Measurements from ENCODE around the gene EPM2AIP1. TPM values are rescaled to one million over a fixed set of nuclear protein-coding genes. Genes with fewer than 3 reads are reported as not detected.

The EPM2AIP1 gene
- total RNA-seq, 1 donor from 2014 or later = 18.4 TPM

DNA sequence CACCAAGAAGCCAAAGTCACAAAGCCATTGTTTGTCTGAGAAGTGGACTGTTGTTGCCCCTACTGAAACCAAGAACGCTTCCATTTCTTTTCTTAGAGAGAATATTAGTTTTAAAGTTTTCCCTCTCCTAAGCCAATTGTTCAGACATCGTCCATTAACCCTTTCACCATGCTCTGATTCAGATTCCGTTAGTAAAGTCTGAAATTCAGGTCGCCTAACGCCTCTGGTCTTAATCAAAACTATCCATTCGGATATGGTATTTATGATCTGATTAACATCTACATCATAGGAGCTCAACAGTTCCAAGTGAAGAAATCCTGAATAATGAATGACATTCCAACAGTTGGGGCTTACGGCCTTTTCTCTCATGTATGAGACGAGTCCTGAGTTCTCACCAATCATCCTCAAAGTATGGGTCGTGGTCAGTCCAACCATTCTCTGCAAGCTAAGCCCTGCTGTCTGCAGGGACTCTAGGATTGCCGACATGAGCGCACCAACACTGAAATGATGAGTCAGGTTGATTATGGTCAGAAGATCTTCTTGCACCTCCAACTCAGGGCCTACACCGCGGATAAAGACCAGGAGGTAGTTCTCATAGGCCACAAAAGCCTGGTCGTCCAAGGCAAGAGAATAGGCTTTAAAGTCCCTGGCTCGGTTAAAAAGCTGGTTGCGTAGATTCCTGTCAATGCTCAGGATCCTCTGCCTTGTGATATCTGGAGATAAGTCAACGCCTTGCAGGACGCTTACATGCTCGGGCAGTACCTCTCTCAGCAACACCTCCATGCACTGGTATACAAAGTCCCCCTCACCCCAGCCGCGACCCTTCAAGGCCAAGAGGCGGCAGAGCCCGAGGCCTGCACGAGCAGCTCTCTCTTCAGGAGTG is 767 bp downstream of the EPM2AIP1 start:
- no peak for DNase-seq
- no peak for ATAC-seq
- intact Hi-C loops (cut with DNase I) = no loop called here
- Histone ChIP-seq H3K27ac (peak overlapping the region; percentile 99), H3K4me1 (peaks cover 54% of the 10 kb centered on the region), H3K4me3 (peak overlapping the region; percentile 81), H3K36me3 (peaks cover 39% of the 10 kb centered on the region), H3K27me3 (ENCODE audit: low read depth) (no peaks in the 10 kb centered on the region), H3K9me3 (no peaks in the 10 kb centered on the region)
- TF ChIP-seq, protein P1, sequence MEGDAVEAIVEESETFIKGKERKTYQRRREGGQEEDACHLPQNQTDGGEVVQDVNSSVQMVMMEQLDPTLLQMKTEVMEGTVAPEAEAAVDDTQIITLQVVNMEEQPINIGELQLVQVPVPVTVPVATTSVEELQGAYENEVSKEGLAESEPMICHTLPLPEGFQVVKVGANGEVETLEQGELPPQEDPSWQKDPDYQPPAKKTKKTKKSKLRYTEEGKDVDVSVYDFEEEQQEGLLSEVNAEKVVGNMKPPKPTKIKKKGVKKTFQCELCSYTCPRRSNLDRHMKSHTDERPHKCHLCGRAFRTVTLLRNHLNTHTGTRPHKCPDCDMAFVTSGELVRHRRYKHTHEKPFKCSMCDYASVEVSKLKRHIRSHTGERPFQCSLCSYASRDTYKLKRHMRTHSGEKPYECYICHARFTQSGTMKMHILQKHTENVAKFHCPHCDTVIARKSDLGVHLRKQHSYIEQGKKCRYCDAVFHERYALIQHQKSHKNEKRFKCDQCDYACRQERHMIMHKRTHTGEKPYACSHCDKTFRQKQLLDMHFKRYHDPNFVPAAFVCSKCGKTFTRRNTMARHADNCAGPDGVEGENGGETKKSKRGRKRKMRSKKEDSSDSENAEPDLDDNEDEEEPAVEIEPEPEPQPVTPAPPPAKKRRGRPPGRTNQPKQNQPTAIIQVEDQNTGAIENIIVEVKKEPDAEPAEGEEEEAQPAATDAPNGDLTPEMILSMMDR (IDR thresholded peaks at IDR 0.05) = no peak

DNA sequence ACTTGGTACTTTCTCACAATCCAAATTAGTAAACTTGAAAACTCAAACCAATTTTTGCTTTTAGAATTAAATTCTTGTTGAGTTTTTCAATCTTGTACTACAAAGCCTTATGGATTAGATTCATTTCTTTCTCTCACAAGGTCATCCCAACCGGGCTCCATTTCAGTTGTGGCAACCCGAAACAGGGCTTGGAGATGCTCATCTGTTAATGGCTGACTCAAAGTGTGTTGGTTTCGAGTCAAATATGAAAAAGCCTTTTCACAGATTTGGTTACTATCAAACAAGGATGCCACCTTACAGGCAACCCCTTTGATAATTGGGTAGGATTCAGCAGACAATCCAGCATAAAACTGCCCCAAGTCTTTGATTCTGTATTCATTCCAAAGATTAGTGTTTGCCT is 1.8 kb downstream of the EPM2AIP1 start:
- Histone ChIP-seq H3K36me3 (peaks cover 39% of the 10 kb centered on the region), H3K4me3 (peak overlapping the region; percentile 81), H3K4me1 (peaks cover 54% of the 10 kb centered on the region), H3K27me3 (ENCODE audit: low read depth) (no peaks in the 10 kb centered on the region), H3K27ac (peak overlapping the region; percentile 99), H3K9me3 (no peaks in the 10 kb centered on the region)
- DNase-seq (no peak), ATAC-seq (no peak)
- TF ChIP-seq, protein P1 (IDR thresholded peaks at IDR 0.05) = no peak
- intact Hi-C loops (cut with DNase I) = no loop called here

DNA sequence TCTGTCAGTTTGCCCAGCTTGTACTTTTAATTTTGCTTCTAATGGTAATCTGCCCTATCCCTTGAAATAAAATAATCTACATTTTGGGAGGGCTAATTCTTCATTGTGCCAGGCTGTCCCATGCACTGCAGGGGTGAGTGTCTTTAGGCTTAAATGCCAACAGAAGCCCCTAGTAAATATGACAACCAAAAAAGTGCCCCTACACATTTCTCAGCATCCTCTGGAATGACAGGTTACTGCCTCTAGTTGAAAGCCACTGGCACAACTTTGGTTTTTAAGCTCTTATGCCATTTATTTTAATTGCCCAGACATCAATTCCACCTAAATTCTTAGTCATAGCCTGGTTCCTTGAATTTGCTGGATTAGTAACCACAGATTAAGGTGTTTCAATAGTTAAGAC is 3.4 kb downstream of the EPM2AIP1 start:
- H3K4me1 ChIP-seq = peaks cover 50% of the 10 kb centered on the region
- H3K9me3 ChIP-seq = no peaks in the 10 kb centered on the region
- peaks cover 41% of the 10 kb centered on the region for H3K36me3 ChIP-seq
- no peak for DNase-seq
- TF ChIP-seq, protein P1 (IDR thresholded peaks at IDR 0.05) = no peak
- intact Hi-C loops (cut with DNase I) = no loop called here
- no peak for ATAC-seq
- H3K27ac ChIP-seq = no peak overlapping the region
- H3K4me3 ChIP-seq = peak overlapping the region; percentile 81
- no peaks in the 10 kb centered on the region for H3K27me3 ChIP-seq (ENCODE audit: low read depth)

DNA sequence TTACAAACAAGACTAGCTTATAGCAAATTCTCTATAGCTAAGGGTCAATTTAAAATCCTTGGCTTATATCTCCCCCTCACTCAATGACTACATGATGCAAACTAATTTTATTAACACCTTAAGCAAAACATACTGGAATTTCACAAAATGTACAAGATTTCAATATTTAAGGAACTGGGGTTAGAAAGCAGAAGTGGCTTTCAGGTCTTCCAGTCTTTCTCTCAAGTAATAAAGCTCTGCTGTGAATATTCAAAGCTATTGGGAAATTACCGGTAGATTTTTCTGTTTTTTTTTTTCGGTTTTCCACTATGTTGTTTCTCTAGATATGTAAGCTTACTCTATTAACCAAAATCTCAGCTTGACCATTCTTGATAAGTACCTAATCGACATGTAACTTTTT is 3.9 kb downstream of the EPM2AIP1 start:
- intact Hi-C loops (cut with DNase I) = no loop called here
- no peak for DNase-seq
- H3K36me3 ChIP-seq = peaks cover 46% of the 10 kb centered on the region
- peak overlapping the region; percentile 81 for H3K4me3 ChIP-seq
- ATAC-seq = no peak
- peaks cover 45% of the 10 kb centered on the region for H3K4me1 ChIP-seq
- no peaks in the 10 kb centered on the region for H3K27me3 ChIP-seq (ENCODE audit: low read depth)
- no peaks in the 10 kb centered on the region for H3K9me3 ChIP-seq
- no peak overlapping the region for H3K27ac ChIP-seq
- TF ChIP-seq, protein P1 (IDR thresholded peaks at IDR 0.05) = no peak

DNA sequence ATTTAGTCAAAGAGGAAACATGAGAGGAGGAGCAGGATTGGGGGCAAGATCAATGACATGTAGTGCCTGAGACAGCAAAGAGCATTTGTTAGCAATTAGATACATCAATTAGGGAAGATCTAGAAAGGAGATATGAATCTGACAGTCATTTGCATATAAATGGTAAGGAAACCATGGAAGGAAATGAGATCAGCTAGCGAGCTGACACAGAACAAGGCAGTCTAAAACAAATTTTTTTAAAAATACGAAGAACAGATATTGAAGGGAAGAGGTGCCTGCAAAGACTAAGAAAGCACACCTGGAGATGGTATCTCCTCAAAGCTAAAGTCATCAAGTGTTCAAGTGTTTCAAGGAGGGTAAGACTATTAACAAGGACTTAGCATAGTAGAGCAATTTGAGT is 4.6 kb downstream of the EPM2AIP1 start:
- peak overlapping the region; percentile 81 for H3K4me3 ChIP-seq
- H3K9me3 ChIP-seq = no peaks in the 10 kb centered on the region
- H3K27ac ChIP-seq = no peak overlapping the region
- DNase-seq (no peak), ATAC-seq (no peak)
- no peaks in the 10 kb centered on the region for H3K27me3 ChIP-seq (ENCODE audit: low read depth)
- peaks cover 44% of the 10 kb centered on the region for H3K4me1 ChIP-seq
- intact Hi-C loops (cut with DNase I) = no loop called here
- TF ChIP-seq, protein P1 (IDR thresholded peaks at IDR 0.05) = no peak
- peaks cover 53% of the 10 kb centered on the region for H3K36me3 ChIP-seq

All from lower lobe of right lung (tissue), 2 donors.